ENCODE measurements around the gene IBA57. TPM values are rescaled to one million over a fixed set of nuclear protein-coding genes. Genes with fewer than 3 reads are reported as not detected.
A peak's percentile ranks its signal among the peaks of the same experiment; 100 is the strongest.
"Not testable (repeated sequence)": the region's sequence is repeated elsewhere in the genome, so short reads cannot be mapped to it uniquely, and the experiment has no call there.

The IBA57 gene
- total RNA-seq, 2 donors from 2014 or later = 6.6 to 8.8 TPM

DNA sequence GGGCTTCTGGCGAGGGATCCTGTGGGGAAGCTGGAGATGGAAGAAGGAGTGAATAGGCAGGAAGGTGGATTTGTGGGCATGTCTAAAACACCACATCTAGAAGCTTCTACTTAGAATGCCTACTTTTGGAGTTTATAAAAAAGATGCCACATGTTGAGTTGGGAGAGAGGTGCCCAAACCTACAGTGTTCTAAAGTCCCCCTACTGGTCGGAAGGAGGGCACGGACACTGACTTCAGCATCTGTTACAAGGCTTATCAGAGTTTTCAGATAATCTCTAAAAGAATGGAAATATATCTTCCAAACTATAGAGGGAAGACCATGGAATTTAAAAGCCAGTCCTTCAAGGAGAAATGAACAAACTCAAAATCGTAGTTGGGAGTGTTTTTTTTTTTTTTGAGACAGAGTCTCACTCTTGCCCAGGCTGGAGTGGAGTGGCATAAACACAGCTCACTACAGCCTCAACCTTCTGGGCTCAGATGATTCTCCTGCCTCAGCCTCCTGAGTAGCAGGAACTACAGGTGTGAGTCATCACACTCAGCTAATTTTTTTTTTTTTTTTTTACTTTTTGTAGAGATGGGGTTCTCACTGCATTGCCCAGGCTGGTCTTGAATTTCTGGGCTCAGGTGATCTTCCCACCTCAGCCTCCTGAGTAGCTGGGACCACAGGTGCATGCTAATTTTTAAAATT lies 14.8 kb downstream of the IBA57 start:
- H3K4me1 Mint-ChIP-seq = peaks cover 4% of the 10 kb centered on the region
- H3K4me3 Mint-ChIP-seq = no peak overlapping the region
- no peak overlapping the region for H3K27ac Mint-ChIP-seq
- no peaks in the 10 kb centered on the region for H3K27me3 Mint-ChIP-seq
- H3K9me3 Mint-ChIP-seq = no peaks in the 10 kb centered on the region
- ATAC-seq (replicated peaks) = peak; percentile 45
- H3K36me3 Mint-ChIP-seq (ENCODE audit: low read depth) = no peaks in the 10 kb centered on the region

DNA sequence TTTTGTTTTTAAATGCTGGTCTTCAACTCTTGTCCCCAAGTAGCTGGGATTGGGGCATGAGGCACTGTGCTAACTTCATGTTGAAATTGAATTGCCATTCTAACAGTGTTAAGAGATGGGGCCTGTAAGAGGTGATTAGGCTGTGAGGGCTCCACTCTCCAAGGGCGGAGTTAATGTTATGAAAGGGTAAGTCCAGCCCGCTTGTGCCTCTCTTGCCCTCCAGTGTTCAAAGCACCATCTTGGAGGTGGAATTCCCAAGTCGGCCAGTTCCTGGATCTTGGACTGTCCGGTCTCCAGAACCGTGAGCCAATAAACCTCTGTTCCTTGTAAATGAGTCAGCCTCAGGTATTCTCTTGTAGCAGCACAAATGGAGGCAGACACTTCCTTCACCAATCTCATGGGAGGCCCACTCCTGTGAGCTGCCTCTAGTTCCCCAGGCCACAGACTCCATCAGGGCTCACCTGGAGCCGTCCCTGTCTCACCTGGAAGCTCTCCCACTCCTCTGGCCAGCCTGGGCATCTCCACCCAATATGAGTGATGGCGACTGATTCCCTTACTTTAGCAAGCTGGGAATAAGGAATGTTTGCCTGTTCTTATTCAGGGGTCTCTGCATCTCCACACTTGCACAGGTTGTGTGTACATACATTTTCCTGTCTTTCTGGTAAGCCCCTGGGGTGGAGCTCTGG lies 15.5 kb downstream of the IBA57 start:
- peak overlapping the region; percentile 22 for H3K27ac Mint-ChIP-seq
- H3K27me3 Mint-ChIP-seq = no peaks in the 10 kb centered on the region

DNA sequence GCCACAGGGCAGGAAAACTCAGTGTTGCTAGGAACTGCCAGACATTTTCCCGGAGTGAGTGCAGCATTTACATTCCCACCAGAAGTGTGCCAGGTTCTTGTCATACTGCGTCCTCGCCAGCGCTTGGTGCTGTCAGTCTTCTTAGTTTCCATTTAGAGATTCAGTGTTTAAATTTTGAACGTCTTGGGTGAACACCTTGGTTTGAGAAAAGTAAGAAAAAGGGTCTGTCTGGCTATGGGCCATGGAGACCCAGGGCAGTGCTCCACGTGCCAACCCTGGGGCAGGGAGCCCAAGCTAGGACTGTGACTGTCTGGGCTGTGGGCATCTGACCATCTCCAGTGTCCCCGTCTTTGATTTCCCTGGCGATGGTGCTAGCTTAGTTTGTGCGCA lies 16.0 kb downstream of the IBA57 start:
- Mint-ChIP-seq H3K27ac (peak overlapping the region; percentile 22), H3K27me3 (no peaks in the 10 kb centered on the region), H3K4me1 (peaks cover 10% of the 10 kb centered on the region), H3K9me3 (no peaks in the 10 kb centered on the region), H3K4me3 (no peak overlapping the region), H3K36me3 (ENCODE audit: low read depth) (no peaks in the 10 kb centered on the region)
- no peak for ATAC-seq (replicated peaks)

More for the DNA sequence above, 15.5 kb downstream of the IBA57 start:
- H3K36me3 Mint-ChIP-seq (ENCODE audit: low read depth) = no peaks in the 10 kb centered on the region
- no peak for ATAC-seq (replicated peaks)
- no peaks in the 10 kb centered on the region for H3K9me3 Mint-ChIP-seq
- peaks cover 10% of the 10 kb centered on the region for H3K4me1 Mint-ChIP-seq
- no peak overlapping the region for H3K4me3 Mint-ChIP-seq

DNA sequence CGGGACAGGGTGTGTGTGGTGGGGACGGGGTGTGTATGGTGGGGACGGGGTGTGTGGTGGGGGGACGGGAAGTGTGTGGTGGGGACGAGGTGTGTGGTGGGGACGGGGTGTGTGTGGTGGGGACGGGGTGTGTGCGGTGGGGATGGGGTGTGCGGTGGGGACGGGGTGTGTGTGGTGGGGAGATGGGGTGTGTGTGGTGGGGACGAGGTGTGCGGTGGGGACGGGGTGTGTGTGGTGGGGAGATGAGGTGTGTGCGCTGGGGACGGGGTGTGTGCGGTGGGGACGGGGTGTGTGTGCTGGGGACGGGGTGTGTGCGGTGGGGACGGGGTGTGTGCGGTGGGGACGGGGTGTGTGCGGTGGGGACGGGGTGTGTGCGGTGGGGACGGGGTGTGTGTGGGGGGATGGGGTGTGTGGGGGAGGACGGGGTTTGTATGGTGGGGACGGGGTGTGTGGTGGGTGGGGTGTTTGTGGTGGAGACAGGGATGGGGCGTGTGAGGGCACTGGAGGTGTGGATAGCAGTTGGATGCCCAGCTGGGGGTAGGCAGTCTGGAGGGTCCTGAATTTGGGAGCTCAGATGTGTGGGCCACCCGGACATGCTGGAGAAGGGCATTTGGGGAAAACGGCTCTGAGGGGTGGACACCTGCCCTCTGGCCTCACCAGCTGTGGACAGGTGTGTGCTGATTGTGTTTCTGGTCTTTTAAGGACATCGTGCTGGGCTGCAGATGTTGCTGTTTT lies 16.9 kb downstream of the IBA57 start:
- Mint-ChIP-seq H3K9me3 (no peaks in the 10 kb centered on the region), H3K36me3 (ENCODE audit: low read depth) (no peaks in the 10 kb centered on the region), H3K27ac (no peak overlapping the region), H3K4me3 (no peak overlapping the region), H3K4me1 (peaks cover 10% of the 10 kb centered on the region), H3K27me3 (no peaks in the 10 kb centered on the region)
- ATAC-seq (replicated peaks) = no peak

DNA sequence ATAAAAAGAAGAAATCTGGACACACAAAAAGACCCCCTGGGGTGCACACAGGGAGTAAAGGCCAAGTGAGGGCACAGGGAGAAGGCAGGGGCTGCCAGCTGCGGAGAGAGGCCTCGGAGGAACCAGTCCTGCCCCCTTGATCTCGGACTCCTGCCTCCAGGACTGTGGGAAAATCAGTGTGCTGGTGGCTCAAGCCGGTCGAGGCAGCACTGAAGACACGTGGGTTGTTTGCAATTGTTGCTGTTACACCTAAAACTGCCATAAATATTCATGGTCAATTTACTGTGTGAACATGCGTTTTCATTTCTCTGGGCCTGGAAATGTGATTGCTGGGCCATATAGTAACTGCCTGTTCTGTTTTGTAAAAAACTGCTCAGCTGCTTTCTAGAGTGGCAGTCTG lies 18.5 kb downstream of the IBA57 start:
- H3K27ac Mint-ChIP-seq = no peak overlapping the region
- no peaks in the 10 kb centered on the region for H3K27me3 Mint-ChIP-seq
- no peaks in the 10 kb centered on the region for H3K36me3 Mint-ChIP-seq (ENCODE audit: low read depth)
- ATAC-seq (replicated peaks) = no peak
- peaks cover 10% of the 10 kb centered on the region for H3K4me1 Mint-ChIP-seq
- no peaks in the 10 kb centered on the region for H3K9me3 Mint-ChIP-seq
- no peak overlapping the region for H3K4me3 Mint-ChIP-seq

DNA sequence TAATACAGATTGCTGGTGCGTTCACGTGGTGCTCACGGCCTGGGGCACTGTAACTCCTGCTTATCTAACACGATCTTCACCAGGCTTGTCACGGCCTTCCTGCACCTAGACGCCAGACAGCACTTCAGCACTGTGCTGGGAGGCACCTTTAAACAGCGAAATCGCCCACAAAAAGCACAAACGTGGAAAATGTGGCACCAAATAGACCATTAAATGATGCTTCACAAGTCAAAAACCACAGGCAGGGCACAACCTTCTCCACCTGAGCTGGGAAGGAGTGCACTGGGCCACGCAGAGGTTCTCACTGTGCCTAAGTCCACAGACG lies 20.0 kb downstream of the IBA57 start:
- no peaks in the 10 kb centered on the region for H3K36me3 Mint-ChIP-seq (ENCODE audit: low read depth)
- no peaks in the 10 kb centered on the region for H3K27me3 Mint-ChIP-seq
- ATAC-seq (replicated peaks) = peak; percentile 81
- H3K9me3 Mint-ChIP-seq = no peaks in the 10 kb centered on the region
- H3K4me3 Mint-ChIP-seq = peak overlapping the region; percentile 53
- peak overlapping the region; percentile 61 for H3K27ac Mint-ChIP-seq
- H3K4me1 Mint-ChIP-seq = peaks cover 7% of the 10 kb centered on the region

DNA sequence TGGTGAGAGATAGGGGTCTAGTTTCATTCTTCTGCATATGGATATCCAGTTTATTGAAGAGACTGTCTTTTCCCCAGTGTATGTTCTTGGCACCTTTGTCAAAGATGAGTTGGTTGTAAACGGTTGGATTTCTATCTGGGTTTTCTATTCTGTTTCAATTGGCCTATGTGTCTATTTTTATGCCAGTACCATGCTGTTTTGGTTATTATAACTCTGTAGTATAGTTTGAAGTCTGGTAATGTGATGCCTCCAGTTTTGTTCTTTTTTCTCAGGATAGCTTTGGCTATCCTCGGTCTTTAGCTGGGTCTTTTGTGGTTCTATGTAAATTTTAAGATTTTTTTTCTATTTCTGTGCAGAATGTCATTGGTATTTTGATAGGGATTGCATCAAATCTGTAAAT lies 22.6 kb downstream of the IBA57 start:
- not testable (repeated sequence) for H3K9me3 Mint-ChIP-seq; H3K27me3 Mint-ChIP-seq; H3K27ac Mint-ChIP-seq; H3K36me3 Mint-ChIP-seq (ENCODE audit: low read depth); H3K4me1 Mint-ChIP-seq; H3K4me3 Mint-ChIP-seq; ATAC-seq (replicated peaks)

DNA sequence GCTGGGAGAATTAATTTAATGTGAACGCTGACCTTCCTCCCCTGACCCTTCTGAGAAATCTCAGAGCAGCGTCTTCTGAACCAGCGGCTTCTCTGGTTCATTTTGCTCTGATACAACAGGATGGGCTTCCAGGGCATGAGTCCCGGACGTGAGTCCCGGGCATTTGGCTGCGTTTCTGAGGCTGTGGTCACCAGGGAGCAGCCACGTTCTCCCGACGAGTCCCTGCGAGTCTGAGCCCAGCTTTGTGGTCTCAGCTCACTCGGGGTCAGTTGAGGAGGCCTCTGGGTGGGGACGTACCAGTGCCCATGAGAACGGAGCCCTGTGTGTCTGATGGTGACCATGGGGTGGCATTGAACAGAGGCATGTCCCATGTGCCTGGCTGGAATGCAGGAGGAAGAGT lies 24.6 kb downstream of the IBA57 start:
- Mint-ChIP-seq H3K27me3 (no peaks in the 10 kb centered on the region), H3K4me1 (peaks cover 7% of the 10 kb centered on the region), H3K36me3 (ENCODE audit: low read depth) (no peaks in the 10 kb centered on the region), H3K4me3 (no peak overlapping the region), H3K27ac (no peak overlapping the region), H3K9me3 (no peaks in the 10 kb centered on the region)
- ATAC-seq (replicated peaks) = no peak

DNA sequence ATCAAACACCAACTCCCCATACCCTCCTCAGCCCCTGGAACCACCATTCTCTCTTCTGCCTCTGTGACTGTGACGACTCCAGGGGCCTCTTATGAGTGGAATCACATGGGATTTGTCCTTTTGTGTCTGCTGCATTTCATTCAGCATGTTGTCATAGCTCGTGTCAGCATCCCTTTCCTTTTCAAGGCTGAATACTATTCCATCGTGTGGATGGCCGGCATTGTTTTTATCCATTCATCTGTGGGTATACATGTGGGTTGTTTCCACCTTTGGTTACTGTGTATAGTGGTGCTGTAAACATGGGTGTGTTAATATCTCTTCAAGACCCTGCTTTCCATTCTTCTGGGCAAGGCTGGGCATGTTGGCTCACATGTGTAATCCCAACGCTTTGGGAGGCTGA lies 25.2 kb downstream of the IBA57 start:
- H3K4me1 Mint-ChIP-seq = peaks cover 2% of the 10 kb centered on the region
- ATAC-seq (replicated peaks) = no peak
- no peaks in the 10 kb centered on the region for H3K36me3 Mint-ChIP-seq (ENCODE audit: low read depth)
- H3K4me3 Mint-ChIP-seq = no peak overlapping the region
- H3K27ac Mint-ChIP-seq = no peak overlapping the region
- H3K27me3 Mint-ChIP-seq = no peaks in the 10 kb centered on the region
- no peaks in the 10 kb centered on the region for H3K9me3 Mint-ChIP-seq

DNA sequence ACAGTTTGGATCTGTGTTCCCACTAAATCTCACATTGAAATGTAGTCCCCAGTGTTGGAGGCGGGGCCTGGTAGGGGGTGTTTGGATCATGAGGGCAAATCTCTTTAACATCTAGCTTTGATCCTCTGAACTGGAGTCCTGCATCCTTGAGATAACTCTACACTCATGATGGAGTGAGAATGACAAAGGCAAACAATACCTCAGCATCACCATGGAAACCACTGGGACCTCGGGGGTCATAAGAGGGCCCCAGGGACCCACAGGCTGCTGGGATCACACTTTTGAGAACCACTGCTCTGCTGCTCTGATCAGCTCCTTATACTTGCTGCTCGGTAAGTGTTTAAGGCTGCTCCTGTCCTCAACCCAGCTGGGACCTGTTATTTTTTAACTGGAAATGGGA lies 28.8 kb downstream of the IBA57 start:
- no peak for ATAC-seq (replicated peaks)
- peaks cover 6% of the 10 kb centered on the region for H3K9me3 Mint-ChIP-seq
- H3K36me3 Mint-ChIP-seq (ENCODE audit: low read depth) = peaks cover 5% of the 10 kb centered on the region
- no peak overlapping the region for H3K27ac Mint-ChIP-seq
- no peaks in the 10 kb centered on the region for H3K4me1 Mint-ChIP-seq
- H3K27me3 Mint-ChIP-seq = no peaks in the 10 kb centered on the region
- H3K4me3 Mint-ChIP-seq = no peak overlapping the region

DNA sequence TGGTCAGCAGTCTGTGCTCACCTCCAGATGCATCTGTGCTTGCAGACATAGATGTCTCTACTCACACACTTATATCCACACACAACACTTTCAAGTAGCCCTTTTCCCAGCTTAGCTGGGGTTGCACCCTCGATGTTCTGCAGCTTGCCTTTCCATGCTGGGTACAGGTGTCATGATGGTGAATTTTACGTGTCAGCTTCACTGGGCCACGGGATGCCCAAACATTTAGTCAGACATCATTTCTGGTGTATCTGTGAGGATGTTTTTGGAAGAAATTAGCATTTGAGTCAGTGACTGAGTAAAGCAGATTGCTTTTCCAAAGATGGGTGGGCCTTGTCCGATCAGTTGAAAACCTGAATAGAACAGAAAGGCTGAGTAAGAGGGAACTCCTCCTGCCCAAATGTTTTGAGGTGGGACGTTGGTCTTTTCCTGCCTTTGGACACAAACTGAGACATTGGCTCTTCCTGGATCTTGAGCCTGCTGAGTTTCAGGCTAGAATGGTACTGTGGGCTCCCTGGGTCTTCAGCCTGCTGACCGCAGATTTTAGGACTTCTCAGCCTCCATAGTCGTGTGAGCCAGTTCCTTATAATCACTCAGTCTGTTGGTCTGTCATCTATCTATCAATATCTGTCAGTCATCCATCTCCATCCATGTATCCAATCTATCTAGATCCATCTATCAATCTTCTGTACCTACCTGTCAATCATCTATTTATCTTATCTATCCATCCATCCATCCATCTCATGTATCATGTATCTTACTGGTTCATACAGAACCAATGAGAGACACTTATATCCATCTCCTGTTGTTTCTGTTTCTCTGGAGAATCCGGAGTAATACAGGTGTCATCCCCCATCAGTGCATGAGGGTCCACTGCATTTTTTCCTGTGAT lies 29.6 kb downstream of the IBA57 start:
- Mint-ChIP-seq H3K4me3 (no peak overlapping the region), H3K9me3 (peaks cover 9% of the 10 kb centered on the region), H3K27me3 (no peaks in the 10 kb centered on the region), H3K4me1 (no peaks in the 10 kb centered on the region), H3K36me3 (ENCODE audit: low read depth) (peaks cover 6% of the 10 kb centered on the region), H3K27ac (no peak overlapping the region)
- no peak for ATAC-seq (replicated peaks)

DNA sequence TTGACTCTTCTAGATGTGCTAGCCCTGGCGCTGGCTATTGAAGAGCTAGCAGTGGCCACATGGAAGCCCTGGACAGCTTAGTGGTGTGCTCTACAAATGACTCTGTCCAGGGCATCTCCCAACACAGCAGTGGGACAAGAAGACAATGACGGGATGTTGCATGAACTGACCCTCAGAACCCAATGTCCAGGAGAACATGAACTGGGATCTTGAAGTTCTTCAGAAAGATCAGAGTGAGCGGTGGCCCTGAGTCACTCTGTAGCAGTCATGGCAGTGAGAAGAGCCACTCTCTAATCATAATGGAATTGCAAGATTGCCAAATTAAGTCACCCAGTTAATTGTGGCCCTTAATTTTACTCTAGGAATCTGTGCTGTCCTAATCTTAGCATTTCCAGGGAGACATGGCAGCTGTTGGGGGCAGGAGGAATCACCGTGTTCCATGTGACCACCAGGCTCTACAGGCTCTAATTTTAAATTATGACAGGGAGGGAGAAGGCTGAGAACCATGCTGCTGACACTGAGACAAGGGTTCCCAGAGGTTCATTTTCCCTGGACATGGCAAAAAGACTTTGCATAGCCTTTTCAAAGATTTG lies 32.0 kb downstream of the IBA57 start:
- Mint-ChIP-seq H3K9me3 (peaks cover 9% of the 10 kb centered on the region), H3K4me1 (no peaks in the 10 kb centered on the region), H3K4me3 (no peak overlapping the region), H3K27me3 (no peaks in the 10 kb centered on the region), H3K27ac (no peak overlapping the region), H3K36me3 (ENCODE audit: low read depth) (peaks cover 6% of the 10 kb centered on the region)
- ATAC-seq (replicated peaks) = no peak

DNA sequence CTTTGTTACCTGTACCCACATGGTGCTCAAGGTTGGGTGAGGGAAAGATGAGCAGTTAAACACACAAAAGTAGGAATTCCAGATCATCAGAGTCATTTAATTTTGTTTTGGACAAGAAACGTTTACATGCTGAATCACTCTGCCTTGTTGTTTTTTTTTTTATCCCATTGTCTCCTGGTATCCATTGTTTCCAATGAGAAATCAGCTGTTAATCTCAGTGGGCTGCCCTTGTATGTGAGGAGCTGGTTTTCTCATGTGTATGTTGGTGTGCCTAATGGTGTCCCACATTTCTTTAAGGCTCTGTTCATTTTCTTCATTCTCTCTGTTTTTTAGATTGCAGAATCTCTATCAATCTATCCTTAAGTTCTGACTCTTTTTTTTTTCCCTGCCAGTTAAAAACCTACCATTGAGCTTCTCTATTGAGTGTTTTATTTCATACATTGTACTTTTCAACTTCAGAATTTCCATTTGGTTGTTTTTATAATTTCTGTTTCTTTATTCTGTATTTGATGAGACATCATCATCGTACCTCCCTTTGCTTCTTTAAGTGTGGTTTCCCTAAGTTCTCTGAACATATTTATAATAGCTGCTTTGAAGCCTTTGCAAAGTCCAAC lies 33.5 kb downstream of the IBA57 start:
- no peaks in the 10 kb centered on the region for H3K27me3 Mint-ChIP-seq
- peaks cover 9% of the 10 kb centered on the region for H3K9me3 Mint-ChIP-seq
- ATAC-seq (replicated peaks) = no peak
- H3K27ac Mint-ChIP-seq = no peak overlapping the region
- no peak overlapping the region for H3K4me3 Mint-ChIP-seq
- H3K4me1 Mint-ChIP-seq = no peaks in the 10 kb centered on the region
- H3K36me3 Mint-ChIP-seq (ENCODE audit: low read depth) = peaks cover 6% of the 10 kb centered on the region

DNA sequence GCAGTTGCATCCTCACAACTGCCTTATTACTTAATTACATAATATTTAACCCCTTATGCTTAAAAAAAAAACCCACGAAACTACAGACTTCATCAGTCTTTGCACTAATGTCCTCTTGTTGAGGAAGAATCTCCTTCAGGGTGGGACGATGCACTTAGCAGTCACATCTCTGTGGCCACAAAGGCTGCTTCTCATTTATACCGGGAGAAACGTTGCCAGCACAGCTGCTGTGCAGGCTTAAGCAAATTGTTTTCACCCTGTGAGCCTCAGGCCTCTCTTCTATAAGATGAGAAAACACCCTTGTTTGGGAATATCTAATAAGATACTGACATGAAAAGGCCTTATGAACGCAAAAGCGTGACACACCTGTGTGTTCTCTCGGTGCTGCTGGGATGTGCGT lies 39.4 kb downstream of the IBA57 start:
- Mint-ChIP-seq H3K9me3 (no peaks in the 10 kb centered on the region), H3K4me1 (no peaks in the 10 kb centered on the region), H3K36me3 (ENCODE audit: low read depth) (no peaks in the 10 kb centered on the region), H3K27ac (no peak overlapping the region), H3K4me3 (no peak overlapping the region), H3K27me3 (no peaks in the 10 kb centered on the region)
- ATAC-seq (replicated peaks) = no peak
